Hypothalamus (tissue), 51 donors: ENCODE measurements around the gene RAB40C.

Source experiments
- DNase-seq, 51 donors: peaks; one replicate each; lab custom pipeline; 2025; lab: John Stamatoyannopoulos, UW

The RAB40C gene

DNA sequence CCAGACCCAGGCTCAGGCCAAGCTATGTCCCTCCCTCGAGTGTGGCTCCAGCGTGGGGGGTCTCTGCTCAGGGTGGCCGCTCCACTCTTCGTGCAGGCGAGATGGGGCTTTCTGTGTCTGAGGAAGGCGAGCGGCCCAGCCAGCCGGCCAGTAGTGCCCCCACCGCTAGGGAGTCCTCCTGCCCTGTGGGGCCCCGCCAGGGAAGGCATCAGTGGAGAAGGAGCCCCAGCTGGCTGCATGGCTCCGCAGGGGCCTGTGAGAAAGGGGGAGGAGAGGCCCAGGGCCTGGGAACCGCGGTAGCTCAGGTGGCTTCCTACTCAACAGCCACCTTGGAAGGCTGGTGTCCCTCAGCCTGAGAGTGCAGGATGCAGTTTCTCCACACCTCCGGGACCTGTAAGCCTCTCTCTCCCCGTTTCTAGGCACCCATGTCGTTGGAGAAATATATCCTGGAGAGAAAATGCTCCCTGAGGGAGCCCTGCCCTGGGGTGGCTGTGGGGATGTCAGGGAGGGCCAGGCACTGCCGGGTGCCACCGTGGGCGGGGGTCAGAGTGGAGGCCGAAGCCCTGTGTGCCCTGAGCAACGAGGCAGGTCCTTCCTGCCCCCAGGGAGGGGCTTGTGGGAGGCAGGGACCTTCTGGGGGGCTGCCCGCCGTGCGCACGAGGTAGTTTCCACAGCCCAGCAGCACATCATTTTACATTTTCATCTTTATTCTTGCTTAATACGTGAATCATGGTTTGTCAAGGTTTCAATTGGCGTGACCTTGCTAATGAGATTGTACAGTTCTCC is 16.8 kb upstream of the RAB40C start:
- DNase-seq = no peak

DNA sequence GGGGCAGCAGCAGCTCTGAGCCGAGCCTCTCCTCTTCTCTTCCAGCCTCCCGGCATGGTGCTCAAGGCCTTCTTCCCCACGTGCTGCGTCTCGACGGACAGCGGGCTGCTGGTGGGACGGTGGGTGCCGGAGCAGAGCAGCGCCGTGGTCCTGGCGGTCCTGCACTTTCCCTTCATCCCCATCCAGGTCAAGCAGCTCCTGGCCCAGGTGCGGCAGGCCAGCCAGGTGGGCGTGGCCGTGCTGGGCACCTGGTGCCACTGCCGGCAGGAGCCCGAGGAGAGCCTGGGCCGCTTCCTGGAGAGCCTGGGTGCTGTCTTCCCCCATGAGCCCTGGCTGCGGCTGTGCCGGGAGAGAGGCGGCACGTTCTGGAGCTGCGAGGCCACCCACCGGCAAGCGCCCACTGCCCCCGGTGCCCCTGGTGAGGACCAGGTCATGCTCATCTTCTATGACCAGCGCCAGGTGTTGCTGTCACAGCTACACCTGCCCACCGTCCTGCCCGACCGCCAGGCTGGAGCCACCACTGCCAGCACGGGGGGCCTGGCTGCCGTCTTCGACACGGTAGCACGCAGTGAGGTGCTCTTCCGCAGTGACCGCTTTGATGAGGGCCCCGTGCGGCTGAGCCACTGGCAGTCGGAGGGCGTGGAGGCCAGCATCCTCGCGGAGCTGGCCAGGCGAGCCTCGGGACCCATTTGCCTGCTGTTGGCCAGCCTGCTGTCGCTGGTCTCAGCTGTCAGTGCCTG is 15.7 kb upstream of the RAB40C start:
- no peak for DNase-seq

DNA sequence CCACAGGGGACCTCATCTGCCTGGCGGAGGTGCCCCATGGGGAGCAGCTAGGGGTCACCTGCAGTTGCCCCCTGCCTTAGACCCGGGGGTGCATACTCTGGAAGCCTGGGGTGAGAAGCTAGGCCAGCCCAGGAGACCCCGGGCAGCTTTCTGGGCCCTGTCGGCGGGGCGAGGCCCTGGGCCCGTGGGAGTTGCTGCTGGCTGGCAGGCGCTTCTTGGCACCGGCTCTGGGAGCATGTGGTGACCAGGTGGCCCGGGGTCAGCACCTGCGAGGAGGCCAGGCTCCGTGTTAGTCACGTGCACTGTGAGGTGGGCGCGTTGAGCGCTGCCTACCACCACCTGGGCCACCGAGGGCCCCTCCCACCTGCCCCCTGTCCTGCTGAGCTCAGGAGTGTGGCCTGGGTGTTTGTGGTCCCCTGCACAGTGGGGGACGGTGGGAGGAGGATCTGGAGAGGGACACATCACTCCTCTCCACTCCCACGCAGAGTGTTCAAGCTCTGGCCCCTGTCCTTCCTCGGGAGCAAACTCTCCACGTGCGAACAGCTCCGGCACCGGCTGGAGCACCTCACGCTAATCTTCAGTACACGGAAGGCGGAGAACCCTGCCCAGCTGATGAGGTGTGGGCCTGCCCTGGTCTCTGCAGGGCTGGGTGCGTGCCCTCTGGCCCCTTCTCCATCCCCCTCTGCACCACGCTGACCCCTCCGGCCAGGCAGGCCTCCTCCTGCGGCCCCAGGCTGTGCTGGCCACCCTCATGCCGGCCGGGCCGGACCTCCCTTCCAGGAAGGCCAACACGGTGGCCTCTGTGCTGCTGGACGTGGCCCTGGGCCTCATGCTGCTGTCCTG is 14.3 kb upstream of the RAB40C start:
- no peak for DNase-seq

DNA sequence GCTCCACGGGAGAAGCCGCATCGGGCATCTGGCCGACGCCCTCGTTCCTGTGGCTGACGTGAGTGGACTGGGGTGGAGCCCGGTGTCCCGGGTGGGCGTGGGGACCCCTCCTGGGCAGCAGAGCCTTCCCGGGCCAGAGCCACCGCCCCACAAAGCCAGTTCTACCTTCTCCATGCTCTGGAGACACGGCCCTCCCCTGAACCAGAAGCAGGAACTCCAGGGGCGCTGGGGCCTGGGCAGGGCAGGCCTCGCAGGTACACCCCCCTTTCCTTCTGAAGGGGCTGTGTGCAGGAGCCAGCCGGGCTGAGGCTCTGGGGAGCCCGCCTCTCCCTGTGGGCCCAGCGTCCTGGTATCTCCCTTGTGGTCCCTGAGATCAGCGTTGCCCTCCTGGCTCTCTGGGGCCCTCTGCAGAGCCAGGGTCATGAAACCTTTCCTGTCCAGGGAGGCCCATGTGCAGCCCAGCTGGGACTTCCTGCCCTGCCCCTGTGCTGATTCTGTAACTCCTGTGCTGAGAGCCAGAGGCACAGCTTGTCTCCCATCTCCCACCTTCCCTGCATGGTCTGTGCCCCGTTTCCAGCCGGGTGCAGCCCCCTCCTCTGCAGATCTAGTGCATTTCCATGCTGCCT is 13.6 kb upstream of the RAB40C start:
- DNase-seq = no peak

DNA sequence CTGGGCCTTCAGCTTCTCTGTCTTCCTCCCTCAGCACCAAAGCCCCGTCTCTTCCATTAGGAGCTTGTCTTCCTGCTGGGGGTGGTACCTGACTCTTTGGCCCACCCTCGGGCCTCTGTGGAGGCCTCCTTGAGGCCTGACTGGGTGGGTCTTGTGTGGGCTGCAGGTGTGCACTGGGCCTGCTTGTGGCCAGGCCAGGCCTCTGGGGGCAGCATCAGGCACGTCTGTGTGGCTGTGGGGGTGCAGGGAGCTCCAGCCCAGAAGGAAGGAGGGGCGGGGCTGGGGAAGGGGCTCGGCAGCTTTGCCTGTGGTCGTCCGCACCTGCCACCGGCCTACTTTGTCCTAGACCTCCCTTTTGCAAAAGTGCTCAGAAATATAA is 13.1 kb upstream of the RAB40C start:
- no peak for DNase-seq

DNA sequence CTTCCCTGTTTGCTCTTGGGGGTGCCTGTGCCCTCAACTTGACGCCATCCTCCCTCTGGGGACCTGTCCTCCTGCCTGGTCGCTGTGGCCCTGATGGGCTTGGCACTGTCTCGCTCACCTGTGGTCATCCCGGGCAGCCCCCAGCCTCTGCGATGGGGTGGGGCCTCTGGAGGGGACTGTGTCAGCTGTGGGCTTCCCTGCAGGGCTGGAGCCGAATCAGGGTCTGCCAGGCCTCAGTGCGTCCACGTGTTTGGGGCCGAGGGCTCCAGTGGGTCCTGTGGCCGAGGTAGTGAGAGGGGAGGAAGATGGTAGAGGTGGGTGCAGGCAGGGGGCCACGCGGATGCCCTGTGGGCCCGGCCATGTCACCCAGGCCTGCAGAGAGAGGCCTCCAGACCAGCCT is 12.1 kb upstream of the RAB40C start:
- no peak for DNase-seq

DNA sequence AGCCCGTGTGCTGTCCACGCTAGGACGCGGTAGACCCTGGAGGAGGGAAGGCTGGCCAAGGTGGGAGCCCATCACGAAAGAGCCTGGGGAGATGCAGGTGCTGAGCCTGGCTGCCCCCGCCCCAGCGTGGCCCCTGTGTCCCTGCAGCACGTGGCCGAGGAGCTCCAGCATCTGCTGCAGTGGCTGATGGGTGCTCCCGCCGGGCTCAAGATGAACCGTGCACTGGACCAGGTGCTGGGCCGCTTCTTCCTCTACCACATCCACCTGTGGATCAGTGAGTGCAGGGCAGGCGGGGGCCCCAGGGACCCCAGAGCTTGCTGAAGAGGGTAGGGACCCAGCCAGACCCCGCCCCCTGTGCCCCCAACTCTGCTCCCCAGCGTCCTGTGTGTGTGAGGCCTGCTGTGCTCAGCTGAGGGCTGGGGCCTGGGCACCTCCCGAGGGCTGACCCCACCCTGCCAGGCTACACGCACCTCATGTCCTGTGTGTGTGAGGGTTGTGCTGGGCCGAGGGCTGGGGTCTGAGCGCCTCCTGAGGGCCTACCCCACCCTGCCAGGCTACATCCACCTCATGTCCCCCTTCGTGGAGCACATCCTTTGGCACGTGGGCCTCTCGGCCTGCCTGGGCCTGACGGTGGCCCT is 11.5 kb upstream of the RAB40C start:
- no peak for DNase-seq

DNA sequence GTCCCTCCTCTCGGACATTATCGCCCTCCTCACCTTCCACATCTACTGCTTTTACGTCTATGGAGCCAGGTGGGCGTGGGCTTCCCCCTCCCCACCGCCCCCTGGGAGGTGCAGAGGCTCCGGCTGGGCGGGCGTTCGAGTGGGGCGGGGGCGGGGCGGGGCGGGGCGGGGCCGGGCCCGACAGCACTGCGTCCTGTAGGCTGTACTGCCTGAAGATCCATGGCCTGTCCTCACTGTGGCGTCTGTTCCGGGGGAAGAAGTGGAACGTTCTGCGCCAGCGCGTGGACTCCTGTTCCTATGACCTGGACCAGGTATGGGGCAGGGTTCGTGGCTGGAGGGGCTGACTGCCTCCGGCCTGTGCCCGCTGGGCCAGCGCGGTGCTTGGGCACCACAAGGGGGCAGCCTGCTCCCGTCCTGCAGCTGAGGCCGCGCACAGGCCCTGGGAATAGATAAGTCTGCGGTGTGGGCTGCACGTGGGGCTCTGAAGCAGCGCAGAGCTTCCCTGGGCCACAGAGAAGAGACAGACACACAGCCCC is 10.9 kb upstream of the RAB40C start:
- peak in 22 of 51 donors; percentile 4 to 66 (median 32) for DNase-seq

DNA sequence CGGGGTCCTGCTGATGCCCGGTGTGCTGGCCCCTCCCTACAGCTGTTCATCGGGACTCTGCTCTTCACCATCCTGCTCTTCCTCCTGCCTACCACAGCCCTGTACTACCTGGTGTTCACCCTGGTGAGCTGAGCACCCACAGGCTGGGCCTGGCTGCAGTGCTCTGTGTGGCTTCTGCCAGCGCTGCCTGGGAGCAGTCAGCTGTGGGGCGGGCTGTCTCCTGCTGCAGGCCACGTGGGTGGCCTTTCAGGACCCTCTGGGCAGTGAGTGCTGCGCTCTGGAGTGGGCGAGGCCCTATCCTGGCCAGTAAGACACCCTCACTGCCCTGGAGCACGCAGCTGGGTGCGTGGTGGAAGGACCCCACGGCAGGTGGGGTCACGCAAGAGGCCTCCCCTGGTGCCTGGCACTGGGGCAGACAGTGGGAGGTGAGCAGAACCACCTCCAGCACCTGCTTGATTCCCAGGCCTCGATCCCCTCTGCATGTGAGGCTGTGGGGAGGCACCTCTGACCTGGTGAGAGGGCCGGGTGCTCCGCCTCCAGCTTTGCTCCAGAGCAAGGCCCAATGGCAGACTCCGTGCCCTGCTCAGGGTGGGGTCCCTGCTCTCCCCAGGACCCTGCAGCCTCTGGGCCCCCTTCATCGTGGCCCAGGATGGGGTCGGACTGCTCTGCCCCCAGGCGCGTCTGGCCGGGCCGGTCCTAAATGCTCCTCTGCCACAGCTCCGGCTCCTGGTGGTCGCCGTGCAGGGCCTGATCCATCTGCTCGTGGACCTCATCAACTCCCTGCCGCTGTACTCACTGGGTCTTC is 9.5 kb upstream of the RAB40C start:
- no peak for DNase-seq

DNA sequence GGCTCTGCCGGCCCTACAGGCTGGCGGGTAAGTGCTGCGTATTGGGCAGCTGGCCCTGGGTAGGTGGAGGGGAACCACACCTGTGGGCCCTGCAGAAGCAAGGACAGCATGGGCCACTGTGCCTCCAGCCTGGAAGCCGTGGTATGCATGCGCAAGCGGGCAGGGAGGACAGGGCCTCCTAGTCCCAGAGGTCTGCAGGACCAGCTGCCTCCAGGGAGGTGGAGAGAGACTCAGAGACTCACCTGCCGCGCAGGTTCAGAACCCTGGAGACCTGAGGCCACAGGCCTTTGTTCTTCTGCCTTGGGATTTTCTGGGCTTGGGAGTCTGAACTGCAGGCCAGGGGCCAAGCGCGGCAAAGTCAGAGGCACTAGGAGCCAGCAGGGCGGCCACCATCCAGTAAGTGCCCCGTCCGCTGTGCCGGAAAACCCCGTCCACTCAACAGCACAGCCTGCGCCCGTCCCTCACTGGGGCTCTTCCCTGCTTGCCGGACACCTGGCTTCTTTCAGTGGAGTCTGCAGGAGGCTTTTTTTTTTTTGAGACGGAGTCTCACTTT is 8.8 kb upstream of the RAB40C start:
- no peak for DNase-seq

DNA sequence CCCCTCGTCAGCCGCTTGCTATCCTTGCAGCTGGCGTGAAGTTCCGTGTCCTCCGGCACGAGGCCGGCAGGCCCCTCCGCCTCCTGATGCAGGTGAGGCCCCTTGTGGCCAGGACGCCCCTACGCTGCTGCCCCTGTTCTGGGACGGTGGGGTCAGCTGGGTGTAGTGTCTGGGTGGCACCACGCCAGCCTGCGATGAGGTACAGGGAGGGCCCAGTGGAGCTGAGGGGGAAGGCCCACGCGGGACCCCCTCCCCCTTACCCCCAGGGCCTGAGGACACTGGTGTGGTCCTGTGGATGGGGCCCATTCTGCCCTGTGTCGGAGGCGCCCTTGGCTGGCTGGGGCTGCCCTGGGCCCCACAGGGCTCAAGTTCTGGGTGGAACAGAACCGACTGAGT is 7.7 kb upstream of the RAB40C start:
- DNase-seq = no peak

DNA sequence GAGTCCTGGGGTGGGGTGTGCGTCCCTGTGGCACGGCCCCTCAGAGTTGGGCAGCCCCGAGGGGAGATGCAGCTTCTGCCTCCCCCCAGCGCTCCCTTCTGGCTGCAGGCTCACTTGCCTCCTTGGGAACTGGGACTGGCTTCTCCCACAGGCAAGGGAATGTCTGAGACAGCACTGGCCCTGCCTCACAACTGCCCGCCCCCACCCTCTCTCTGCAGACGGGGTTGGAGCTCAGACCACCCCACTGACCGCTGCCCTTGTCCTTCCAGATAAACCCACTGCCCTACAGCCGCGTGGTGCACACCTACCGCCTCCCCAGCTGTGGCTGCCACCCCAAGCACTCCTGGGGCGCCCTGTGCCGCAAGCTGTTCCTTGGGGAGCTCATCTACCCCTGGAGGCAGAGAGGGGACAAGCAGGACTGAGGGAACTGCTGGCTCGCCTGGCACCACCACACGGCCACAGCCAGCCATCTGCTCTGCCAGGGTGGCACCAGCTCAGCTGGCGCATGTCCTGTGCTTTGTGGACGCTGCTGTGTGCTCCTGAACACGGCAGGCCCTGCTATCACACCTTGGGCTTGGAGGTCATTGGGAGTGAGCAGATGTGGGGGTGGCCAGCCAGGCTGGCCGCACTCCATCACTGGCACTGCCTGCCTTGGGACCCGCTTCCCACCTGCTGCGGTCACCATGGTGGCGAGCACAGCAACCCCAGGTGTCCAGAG is 7.1 kb upstream of the RAB40C start:
- DNase-seq = peak in 2 of 51 donors; percentile 26 to 46

DNA sequence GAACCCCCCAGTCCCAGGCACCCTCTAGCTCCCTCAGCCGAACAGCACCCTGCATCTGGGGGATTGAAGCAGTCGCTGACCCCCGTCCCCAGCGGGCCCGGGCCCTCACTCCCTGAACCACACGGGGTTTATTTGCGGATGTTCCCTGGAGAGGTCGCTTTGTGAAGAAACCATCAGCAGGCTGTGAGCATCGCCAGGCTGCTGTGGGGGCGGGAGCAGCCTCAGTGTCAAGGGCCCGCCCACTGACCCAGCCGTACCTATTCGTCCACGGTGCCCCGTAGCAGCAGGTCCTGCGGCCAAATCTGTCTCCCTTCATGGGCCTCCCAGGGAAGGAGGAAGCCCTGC is 6.4 kb upstream of the RAB40C start:
- no peak for DNase-seq

DNA sequence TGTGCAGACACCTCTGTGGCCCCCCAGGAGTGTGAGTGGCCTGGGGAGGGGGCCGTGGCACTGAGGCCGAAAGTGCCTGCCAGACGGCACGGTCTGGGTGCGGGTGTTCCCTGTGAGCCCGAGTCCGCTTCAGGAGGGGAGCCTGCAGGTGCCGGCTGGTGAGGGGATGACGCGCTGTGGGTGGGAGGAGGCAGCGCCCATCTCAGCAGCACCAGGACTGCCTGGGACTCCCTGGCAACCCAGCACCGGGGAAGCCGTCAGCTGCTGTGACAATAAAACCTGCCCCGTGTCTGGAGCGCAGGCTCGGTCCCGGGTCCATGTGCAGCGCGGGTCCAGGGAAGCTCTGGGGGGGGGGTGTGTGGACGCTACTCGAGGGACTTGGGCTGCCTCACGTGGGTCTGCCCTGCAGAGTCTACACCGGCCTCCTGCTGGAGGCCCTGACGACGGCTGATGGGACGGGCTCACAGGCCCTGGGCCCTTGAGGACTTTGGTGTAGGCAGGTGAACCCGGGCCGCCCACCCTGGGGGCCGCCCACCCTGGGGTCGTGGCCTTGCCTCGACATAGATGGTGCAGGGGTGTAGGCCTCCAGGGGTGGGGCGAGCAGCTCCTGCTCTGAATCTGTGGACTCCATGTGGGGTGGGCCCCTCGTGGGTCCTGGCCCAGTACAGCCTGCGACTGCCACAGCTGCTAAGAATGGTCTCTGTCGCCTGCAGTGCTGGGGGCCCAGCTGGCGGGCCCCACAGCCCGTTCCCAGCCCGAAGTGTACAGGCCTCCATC is 5.9 kb upstream of the RAB40C start:
- peak in 4 of 51 donors; percentile 14 to 59 (median 31) for DNase-seq

DNA sequence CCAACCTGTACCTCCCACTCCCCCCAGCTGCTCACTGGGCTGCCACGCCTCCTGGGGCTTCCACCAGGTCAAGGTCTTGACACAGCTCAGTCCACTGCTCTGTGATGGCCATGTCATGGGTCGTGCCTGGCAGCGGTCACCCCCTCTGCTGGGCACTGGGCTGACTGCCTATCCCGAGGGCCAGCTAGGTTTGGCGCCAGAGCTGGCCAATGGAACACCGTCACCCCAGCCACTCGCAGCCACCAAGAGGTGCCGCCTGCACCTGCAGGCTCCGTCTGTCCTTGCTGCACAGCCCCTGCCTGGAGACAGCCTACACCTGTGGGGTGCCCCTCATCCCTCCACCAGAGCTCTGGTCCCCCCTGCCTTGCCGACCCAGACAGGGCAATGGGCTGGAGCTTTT is 4.5 kb upstream of the RAB40C start:
- no peak for DNase-seq

DNA sequence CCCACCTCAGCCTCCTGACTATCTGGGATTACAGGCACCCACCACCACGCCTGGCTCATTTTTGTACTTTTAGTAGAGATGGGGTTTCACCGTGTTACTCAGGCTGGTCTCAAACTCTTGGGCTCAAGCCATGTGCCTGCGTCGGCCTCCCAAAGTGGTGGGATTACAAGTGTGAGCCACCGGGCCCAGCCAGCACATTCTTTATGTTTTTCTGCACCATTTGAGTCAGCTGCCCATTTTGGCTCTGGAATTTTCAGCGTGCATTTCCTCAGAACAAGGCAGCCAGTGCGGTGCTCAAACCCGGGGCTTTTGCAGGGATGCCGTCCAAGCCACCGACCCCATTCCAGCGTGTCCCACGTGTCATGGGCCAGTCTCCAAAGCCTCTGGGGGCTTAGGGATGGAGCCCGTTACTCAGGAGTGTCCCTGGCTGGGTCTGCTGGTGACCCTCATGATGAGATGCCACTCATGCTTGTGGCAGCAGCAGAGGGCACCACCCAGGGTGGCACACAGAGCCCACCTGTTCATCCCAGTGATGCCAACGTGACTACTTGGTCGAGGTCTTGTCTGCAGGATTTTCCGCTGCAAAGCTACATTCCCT is 3.7 kb upstream of the RAB40C start:
- peak in 1 of 51 donors; percentile 60 for DNase-seq
